ENCODE data around the gene VAMP3.

The VAMP3 gene, protein sequence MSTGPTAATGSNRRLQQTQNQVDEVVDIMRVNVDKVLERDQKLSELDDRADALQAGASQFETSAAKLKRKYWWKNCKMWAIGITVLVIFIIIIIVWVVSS

DNA sequence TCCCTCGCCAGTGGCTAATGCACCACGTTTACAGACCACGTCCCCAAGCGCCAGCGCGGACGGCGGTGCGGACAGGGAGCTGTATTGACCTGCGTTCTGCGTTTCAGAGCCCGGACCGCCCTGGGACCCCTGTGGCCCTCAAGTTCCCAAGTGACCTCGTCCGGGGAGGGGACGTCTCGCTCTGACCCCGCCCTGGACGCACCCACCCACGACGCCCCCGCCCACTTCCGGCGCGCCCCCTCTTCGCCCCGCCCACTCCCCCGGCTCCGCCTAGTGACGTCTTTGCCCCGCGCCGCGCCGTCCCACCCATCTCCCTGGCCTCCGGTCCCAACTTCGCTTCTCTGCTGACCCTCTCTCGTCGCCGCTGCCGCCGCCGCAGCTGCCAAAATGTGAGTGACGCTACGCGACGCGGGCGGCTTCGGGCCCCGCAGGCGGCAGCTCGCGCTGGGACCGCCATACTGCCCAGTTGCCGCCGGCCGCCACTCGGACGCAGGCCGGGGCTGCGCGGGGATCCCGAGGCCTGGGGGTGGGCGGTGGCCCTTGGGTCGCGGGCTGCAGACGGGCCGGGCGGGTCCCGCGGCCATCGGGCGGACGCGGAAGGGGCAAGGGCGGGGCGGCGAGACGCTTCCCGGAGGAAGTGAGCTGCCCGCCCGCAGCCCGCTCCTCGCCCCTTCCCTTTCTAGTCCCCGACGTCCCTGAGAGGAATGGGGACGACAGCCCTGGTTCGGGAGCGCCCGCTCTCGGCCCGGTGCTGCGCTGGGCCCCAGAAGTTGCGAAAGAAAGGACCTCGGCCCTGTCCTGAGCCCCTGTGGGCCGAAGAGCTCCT lies at the start of gene VAMP3:
Gene VAMP3 (plus strand): TSS at position 300 of the 826 bp plus-strand sequence. CDS start 88 bp downstream, at position 388.
- Histone ChIP-seq H3K27ac (peak within 1 kb of the TSS; percentile 67 to 99 (median 92)), H3K4me3 (peak within 1 kb of the TSS; percentile 67 to 100 (median 88))

DNA sequence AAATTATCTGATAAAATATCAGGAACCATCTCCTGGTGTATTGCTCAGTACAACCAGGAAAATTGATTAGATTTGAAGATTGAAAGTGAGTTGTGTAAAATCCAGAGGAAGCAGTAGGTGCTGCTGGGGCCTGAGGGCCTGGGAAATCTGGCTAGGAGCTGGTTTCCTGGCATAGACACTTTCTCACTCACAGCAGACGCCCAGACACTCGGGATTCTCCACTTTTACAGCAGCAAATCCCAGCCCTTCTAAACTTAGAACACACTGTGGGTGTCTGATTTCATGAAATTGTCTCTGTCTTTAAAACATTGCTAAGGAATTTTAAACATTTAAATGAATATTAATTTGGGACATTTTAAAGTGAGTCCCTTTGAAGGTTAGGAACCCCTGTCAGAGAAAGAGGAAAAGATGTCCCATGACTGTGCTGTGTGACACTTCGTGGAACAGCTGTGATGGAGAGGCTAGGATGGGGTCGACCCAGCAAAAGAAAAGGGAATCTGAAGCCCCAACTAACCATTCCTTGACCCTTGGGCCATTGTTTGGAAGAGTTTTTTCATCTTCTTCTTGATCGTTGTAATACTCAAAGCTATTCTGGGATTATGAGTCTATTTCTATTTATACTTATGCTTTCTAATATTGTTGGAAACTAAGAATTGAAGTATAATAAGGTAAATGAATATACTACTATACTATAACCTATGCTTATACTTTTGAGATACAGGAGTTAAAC lies 49.0 kb upstream of the VAMP3 start:
- H3K27ac ChIP-seq: no peak overlapping the region
- no peak overlapping the region for H3K4me3 ChIP-seq

DNA sequence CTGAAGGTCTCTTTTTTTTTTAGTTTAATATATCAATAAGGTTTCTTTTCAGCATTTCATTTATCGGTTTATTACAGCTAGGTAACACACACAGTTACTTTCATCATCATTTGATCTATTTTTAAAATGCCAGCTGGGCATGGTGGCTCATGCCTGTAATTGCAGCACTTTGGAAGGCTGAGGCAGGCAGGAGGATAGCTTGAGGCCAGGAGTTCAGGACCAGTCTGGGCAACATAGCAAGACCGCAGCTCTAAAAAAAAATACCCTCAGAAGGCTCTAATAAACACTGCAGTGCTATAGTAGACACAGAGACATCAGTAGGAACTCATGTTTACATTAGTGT lies 48.5 kb upstream of the VAMP3 start:
- H3K4me3 ChIP-seq: no peak overlapping the region
- no peak overlapping the region for H3K27ac ChIP-seq

DNA sequence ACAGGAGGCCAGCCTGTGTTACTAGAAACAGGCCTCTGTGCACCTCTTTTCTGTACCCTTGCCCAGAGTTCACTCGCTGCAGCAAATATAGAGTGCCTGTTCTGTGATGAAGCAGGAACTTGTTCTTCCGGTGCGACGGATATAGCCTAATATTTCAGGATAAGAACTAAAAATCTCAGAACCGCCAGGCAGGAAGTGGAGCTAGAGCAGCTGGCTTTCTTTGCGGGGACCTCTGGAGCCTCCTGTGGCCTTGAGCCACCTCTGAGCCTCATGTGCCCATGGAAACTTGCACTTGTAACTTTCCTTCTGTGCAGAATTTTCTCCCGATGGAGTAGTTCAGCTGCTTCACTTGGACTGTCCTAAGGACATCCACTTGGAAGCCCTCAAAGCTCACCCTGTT lies 44.5 kb upstream of the VAMP3 start:
- H3K27ac ChIP-seq: no peak overlapping the region

DNA sequence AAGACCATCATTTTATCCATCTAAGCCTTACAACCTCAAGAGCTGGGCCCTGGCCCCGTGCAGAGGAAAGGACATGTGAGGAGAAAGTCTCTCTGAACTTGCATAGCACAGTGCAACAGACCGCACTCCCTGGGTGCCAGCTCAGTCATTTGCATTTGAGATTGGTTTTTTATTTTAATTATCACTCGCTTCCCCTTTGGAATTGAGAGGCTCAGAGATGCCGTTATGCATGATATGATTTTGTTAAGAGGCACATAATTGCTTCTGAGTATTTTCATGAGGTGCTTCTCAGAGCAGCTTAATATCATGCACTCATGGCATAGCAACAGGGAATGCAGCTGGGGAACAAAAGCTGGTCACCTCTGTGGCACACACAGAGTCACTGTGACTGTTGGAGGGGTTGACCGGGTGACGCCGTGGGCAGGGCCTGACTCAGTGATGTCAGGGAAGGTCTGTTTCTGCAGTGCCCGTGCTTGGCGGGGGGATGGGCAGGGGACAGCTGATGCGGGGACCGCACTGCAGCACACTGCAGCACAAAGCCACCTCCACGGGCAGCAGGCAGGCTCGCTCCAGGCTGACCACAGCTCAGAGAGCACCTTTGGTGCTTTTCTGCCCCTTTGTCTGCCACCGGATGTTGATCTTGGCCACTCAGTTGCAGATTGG lies 43.2 kb upstream of the VAMP3 start:
- Histone ChIP-seq H3K27ac (no peak overlapping the region), H3K4me3 (no peak overlapping the region)

More for the DNA sequence above, 44.5 kb upstream of the VAMP3 start:
- H3K4me3 ChIP-seq: no peak overlapping the region

DNA sequence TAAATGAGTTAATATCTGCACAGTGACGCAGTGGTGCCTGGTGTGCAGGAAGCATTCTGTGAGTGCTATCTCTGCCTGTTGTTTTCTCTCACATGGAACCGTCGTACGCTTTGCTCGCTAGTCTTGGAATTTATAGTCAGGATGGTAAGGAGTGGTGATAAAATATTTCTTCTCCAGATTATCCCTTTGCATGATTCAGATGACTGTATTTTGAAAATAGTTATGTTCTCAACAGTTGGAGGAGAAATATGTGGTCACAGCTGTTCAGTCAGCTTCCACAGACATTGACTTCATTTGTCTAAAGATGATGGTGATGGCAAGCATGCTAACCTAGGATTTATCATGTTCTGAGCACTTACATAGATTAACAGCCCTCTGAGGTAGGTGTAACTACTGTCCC lies 41.3 kb upstream of the VAMP3 start:
- H3K4me3 ChIP-seq: no peak overlapping the region
- no peak overlapping the region for H3K27ac ChIP-seq

DNA sequence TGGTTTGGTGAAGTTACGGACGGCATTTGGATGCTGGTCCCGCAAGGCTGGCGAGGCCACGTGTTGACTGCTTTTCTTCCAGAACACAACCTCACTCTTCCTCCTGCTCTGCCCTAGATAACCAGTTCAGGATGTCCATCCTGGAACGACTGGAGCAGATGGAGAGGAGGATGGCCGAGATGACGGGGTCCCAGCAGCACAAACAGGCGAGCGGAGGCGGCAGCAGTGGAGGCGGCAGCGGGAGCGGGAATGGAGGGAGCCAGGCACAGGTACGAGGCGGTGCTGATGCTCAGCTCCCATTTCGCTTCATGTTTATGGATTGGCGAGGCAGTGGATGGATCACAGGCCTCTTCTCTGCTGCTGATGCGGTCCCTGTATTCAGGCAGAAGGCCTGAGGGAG lies 38.8 kb upstream of the VAMP3 start:
- Histone ChIP-seq H3K27ac (no peak overlapping the region), H3K4me3 (no peak overlapping the region)

DNA sequence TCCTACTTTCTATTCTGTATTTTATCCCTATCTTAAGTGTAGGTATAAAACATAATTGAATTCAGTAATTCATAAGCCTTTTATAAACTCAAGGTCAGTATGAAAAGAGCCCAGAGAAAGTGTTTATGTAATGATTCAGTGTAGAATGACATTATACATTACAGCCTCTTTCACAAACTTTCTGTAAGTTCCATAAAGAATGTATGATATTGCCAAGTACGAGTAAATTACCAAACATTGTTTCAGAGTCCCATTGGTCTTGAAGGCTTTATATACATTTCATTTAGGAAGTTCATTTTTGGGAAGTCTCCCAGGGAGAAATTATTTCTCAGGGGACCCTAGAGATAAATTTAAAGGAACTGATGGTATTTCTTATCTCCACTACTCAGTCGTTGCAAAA lies 37.8 kb upstream of the VAMP3 start:
- Histone ChIP-seq H3K27ac (no peak overlapping the region), H3K4me3 (no peak overlapping the region)

DNA sequence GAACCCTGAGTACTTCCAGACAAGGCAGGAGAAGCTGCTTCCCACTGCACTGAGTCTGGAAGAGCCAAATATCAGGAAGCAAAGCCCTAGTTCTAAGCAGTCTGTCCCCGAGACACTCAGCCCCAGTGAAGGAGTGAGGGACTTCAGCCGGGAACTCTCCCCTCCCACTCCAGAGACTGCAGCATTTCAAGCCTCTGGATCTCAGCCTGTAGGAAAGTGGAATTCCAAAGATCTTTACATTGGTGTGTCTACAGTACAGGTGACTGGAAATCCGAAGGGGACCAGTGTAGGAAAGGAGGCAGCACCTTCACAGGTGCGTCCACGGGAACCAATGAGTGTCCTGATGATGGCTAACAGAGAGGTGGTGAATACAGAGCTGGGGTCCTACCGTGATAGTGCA lies 33.1 kb upstream of the VAMP3 start:
- no peak overlapping the region for H3K27ac ChIP-seq

DNA sequence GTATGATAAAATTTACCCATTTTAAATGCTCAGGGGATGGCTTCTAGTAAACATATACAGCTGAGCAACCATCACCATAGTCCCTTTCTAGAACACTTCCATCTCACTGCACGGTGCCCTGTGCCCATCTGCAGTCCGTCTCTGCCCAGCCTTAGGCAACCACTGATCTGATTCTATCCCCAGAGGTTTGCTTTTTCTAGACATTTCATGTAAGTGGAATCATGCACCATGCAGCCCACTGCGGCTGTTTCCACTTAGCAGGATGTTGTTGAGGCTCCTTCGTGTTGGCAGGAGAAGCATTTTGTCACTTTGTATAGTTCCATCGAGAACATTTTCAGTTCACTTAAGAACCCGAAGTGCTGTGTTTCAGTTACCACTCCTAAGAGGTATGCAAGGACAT lies 27.8 kb upstream of the VAMP3 start:
- no peak overlapping the region for H3K4me3 ChIP-seq
- no peak overlapping the region for H3K27ac ChIP-seq

More for the DNA sequence above, 33.1 kb upstream of the VAMP3 start:
- H3K4me3 ChIP-seq: no peak overlapping the region

DNA sequence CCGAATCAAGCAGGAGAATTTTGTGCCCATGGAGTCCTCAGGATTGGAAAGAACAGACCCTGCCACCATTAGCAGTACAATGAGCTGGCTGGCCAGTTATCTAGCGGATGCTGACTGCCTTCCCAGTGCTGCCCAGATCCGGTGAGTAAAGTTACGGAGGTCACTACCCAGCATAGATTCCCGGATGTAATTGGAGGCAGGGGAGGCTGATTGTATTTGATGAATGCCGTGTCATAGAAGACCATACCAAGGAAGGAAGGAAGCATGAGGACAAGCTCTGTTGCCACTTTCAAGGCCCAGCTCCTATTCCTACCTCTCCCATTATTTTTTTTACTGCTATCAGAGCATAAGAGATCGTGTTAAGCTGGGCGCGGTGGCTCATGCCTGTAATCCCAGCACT lies 26.2 kb upstream of the VAMP3 start:
- H3K27ac ChIP-seq: peak overlapping the region in 5 of 21 experiments; percentile 20 to 58 (median 44)
- H3K4me3 ChIP-seq: no peak overlapping the region

DNA sequence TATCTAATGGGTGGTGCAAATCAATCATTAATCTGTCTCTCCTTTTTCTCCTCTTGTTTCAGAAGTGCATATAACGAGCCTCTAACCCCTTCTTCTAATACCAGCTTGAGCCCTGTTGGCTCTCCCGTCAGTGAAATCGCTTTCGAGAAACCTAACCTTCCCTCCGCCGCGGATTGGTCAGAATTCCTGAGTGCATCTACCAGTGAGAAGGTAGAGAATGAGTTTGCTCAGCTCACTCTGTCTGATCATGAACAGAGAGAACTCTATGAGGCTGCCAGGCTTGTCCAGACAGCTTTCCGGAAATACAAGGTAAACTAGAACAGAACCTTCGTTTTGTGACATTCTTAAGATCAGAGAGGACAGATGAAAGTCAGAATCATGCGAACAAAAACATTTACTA lies 25.3 kb upstream of the VAMP3 start:
- H3K27ac ChIP-seq: peak overlapping the region in 11 of 21 experiments; percentile 23 to 58 (median 31)
- H3K4me3 ChIP-seq: no peak overlapping the region

DNA sequence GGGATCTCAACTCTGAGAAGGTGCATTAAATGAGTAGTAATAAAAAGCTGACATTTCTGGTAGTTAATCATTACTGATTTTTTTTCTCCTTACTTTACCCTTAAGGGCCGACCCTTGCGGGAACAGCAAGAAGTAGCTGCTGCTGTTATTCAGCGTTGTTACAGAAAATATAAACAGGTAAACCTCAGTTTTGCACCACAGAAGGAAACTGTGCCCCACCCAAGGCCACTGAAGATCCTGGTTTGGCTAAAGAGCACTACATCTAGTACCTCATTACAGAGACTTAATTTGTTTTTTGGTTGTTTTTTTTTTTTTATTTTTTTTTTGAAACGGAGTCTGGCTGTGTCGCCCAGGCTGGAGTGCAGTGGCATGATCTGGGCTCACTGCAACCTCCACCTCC lies 23.5 kb upstream of the VAMP3 start:
- no peak overlapping the region for H3K27ac ChIP-seq

DNA sequence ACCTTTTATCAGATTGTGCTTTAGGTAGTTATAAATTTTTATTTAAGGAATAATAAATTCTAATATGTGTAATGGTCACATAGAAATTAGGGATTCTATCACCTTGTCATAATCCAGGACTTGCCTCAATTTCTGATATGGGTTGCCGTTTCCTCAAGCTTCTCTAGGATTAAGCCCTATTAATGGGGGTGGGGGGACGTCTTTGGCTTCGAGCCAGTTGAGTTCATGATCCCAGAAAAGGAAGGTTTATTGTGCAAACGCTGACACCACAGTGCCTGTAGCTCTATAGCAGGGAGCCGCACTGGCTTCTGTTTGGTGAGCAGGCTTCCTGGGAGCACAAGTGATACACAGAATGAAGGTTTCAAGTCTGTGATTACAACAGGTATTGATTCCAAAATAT lies 22.0 kb upstream of the VAMP3 start:
- Histone ChIP-seq H3K4me3 (no peak overlapping the region), H3K27ac (no peak overlapping the region)

More for the DNA sequence above, 23.5 kb upstream of the VAMP3 start:
- no peak overlapping the region for H3K4me3 ChIP-seq

DNA sequence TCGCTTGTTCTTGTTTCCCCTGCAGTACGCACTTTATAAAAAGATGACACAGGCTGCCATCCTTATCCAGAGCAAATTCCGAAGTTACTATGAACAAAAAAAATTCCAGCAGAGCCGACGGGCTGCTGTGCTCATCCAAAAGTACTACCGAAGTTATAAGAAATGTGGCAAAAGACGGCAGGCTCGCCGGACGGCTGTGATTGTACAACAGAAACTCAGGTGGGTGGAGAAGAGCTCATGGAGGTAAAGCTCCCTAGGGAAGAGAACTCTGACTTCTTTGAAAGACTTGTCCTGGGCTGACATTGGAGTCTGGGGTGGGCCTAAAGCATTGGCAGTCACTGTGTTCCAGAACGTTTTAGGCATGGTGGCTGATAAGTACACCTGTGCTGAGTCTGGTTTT lies 19.9 kb upstream of the VAMP3 start:
- no peak overlapping the region for H3K4me3 ChIP-seq

DNA sequence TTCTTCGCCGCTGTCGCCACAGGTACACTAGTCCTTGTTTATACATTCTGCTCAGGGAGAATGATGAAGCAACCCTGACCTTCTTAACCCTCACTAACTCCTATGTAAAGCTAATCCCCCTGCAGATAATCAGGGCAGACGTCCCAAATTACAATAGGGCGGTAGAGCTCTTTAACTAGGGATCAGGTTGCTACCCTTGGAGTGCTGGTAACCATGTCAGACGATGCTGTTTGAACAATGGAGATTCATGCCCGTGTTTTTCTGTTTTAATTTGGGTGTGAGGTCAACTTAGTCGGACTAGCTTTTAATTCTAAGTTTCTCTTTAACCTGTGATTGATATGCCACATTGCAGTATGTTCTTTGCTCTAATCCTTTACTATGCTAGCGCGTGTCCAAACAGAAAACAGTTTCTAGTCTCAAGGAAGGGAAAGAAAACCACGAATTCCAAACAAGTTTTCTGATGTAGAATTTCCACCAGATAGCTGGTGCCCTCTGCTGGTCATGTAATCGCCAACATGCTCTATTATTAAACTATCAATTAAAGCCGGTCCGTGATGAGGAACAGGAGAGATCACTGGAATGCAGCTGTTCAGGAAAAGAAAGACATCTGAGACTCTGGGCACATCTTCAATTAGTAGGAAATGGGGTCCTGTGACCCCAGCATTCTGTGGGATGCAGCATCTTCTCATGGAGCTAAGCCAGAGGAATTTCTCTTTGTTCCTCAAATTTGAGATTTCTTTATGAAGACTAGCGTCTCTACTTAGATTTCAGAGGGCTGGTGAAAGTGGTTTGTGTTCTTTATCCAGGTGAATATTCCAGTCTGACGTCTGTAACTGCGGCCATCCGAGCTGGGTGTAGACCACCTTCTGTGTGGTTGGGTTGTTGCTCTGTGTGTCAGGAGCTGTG lies 18.3 kb upstream of the VAMP3 start:
- peak overlapping the region in 1 of 21 experiments; percentile 42 for H3K27ac ChIP-seq
- peak overlapping the region in 2 of 7 experiments; percentile 10 to 20 for H3K4me3 ChIP-seq

More for the DNA sequence above, 19.9 kb upstream of the VAMP3 start:
- H3K27ac ChIP-seq: no peak overlapping the region

DNA sequence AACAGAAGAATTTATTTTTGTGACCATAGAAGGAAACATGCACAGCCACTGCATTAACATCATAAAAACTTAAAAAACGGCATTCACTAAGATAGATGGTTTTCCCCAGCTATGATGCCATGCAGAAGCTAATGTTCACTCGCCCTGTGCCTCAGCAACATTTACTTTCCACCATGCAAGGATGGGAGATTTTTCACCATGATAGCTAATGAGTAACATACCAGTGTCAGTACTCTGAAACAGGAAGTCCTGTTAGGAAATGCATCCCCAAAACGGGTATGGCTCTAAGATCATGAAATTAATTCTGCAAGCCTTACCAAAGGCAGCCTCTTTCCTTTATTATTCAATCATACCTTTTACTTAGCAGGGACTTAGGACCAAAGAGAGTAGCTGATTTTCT lies 17.5 kb upstream of the VAMP3 start:
- Histone ChIP-seq H3K4me3 (no peak overlapping the region), H3K27ac (no peak overlapping the region)

DNA sequence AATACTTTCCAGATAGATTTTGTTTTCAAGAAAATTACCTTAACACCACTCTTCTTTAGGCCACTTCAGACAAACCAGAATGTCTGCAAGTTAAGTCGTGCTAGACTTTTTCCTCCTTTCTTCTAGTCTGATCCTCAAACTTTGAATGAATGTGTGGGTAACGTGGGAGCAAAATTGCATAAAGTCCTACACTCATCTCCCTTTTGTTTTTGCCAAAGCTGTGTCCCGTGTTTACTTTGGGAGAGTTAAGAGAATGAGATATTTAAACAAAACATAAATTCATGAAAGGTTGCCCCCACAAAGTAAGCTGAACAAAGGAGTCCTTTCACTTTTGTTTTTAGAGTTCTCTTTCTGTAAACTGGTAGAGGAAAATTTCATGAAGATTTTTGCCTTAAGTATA lies 16.9 kb upstream of the VAMP3 start:
- Histone ChIP-seq H3K27ac (no peak overlapping the region), H3K4me3 (no peak overlapping the region)

DNA sequence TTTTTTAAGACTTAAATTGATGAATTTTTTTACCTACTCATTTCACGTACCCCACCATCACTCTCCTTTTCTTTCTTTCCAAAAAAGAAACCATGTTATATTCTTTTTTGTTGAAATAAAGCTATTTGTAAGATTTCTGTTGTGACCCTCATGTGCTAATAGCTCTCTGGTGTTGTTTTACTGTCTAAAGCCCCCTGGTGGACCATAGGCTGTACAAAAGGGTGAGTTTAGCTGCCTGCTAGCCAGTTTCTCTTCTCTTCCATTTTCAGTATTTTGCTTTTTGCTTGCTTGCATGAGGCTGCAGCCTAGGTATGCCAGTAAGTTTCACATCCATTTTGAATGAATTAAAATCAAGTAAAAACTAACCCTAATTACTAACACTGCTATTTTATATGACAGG lies 15.6 kb upstream of the VAMP3 start:
- H3K4me3 ChIP-seq: no peak overlapping the region
- H3K27ac ChIP-seq: no peak overlapping the region
